GM12878 (cell line): Measurements from ENCODE around the gene NDOR1. TPM values are rescaled to one million over a fixed set of nuclear protein-coding genes. Genes with fewer than 3 reads are reported as not detected.

Experiments
- ATAC-seq: fragments of 200-7000 bp; cut with Tn5 transposase; 3 replicates; pipeline ENCODE4 v1.9.1; 2020; ENCODE audit warnings: mild to moderate bottlenecking, moderate library complexity
- BruUV-seq: library from RNA; stranded (reverse); fragments of 400-500 nt; replicated peaks from 2 replicates; lab custom pipeline; 2021; lab: Mats Ljungman, UMichigan
- CTCF ChIA-PET: fragments of 300-600 bp; sonication (Branson Sonifier 250); formaldehyde crosslinking; extraction: SDS; loops from one replicate; lab custom pipeline; 2021; ENCODE audit warnings: inconsistent platforms; lab: Yijun Ruan, JAX
- POLR2A ChIA-PET: fragments of 350-600 bp; formaldehyde crosslinking; extraction: SDS; loops from one replicate; lab custom pipeline; 2021; ENCODE audit warnings: inconsistent platforms; lab: Charles Lee
- RAD21 ChIA-PET: fragments of 300-600 bp; sonication (Branson Sonifier 250); formaldehyde crosslinking; loops from one replicate; lab custom pipeline; 2023; ENCODE audit warnings: antibody characterized with exemption; ENCODE audit not compliant: unreplicated experiment; lab: Charles Lee
- SMC1A ChIA-PET: fragments of 300-600 bp; sonication (Branson Sonifier 250); formaldehyde crosslinking; loops from one replicate; lab custom pipeline; 2023; ENCODE audit not compliant: unreplicated experiment, uncharacterized antibody; lab: Charles Lee
- DNase-seq: peaks from one replicate; pipeline ENCODE4 v3.0.0-alpha.2; 2011; ENCODE audit warnings: low read depth, low spot score
- FAIRE-seq: peaks from 3 replicates; lab custom pipeline; 2011; peaks lifted over from hg19 to GRCh38; lab: Jason Lieb, UNC
- H2AFZ ChIP-seq: 2 replicates; pipeline ENCODE4 v1.6.0; 2011; ENCODE audit warnings: low read depth, low read length, control low read depth; ENCODE audit not compliant: control insufficient read depth
- H3K27ac ChIP-seq: 2 replicates; pipeline ENCODE4 v1.5.1; 2011; ENCODE audit warnings: control low read depth; ENCODE audit not compliant: control insufficient read depth, insufficient read depth
- H3K27me3 ChIP-seq, 2 experiments: replicated peaks in 1 of 2; 2 replicates each; pipeline versions ENCODE4 v1.6.0 to v1.6.1; 2011; ENCODE audit warnings: low read length in 1 of 2; ENCODE audit not compliant: control insufficient read depth in 2 of 2, insufficient read depth in 2 of 2
- H3K36me3 ChIP-seq, 2 experiments: 2 replicates each; pipeline ENCODE4 v1.5.1; 2011; ENCODE audit warnings: low read length in 1 of 2; ENCODE audit not compliant: control insufficient read depth in 2 of 2, insufficient read depth in 2 of 2
- H3K4me1 ChIP-seq: 2 replicates; pipeline ENCODE4 v1.6.1; 2011; ENCODE audit warnings: mild to moderate bottlenecking, low read length, moderate library complexity, mixed read lengths; ENCODE audit not compliant: control insufficient read depth, insufficient read depth
- H3K4me2 ChIP-seq: 2 replicates; pipeline ENCODE4 v1.6.0; 2011; ENCODE audit warnings: control low read depth; ENCODE audit not compliant: control insufficient read depth, insufficient read depth
- H3K4me3 ChIP-seq: fragments of 200-600 bp; sonication (generic); 2 replicates; pipeline ENCODE4 v1.5.1; 2016
- H3K79me2 ChIP-seq: 2 replicates; pipeline ENCODE4 v1.6.0; 2011; ENCODE audit warnings: low read length; ENCODE audit not compliant: control insufficient read depth, insufficient read depth
- H3K9ac ChIP-seq: 2 replicates; pipeline ENCODE4 v1.8.0; 2011; ENCODE audit warnings: low read length, control low read depth, mixed read lengths; ENCODE audit not compliant: control insufficient read depth, insufficient read depth
- H3K9me3 ChIP-seq: replicated peaks from 3 replicates; pipeline ENCODE4 v1.5.1; 2011; ENCODE audit warnings: mild to moderate bottlenecking, low read length; ENCODE audit not compliant: control insufficient read depth, insufficient read depth
- H4K20me1 ChIP-seq: 2 replicates; pipeline ENCODE4 v1.6.0; 2011; ENCODE audit not compliant: control insufficient read depth, insufficient read depth
- BCL3 ChIP-seq: IDR thresholded peaks from 2 replicates; pipeline ENCODE4 v1.6.1; 2011; ENCODE audit warnings: borderline replicate concordance, low read depth, mild to moderate bottlenecking, moderate library complexity, low read length; ENCODE audit not compliant: insufficient read depth, poor library complexity, severe bottlenecking
- BMI1 ChIP-seq: fragments of 450-650 bp; IDR thresholded peaks from 2 replicates; pipeline ENCODE4 v1.6.1; 2016; ENCODE audit warnings: mild to moderate bottlenecking, moderate library complexity, borderline replicate concordance
- BRCA1 ChIP-seq: IDR thresholded peaks from 2 replicates; pipeline ENCODE4 v1.6.1; 2011; ENCODE audit warnings: low read depth, low read length, improper control_type of control experiment
- CHD1 ChIP-seq: IDR thresholded peaks from 2 replicates; pipeline ENCODE4 v1.6.1; 2012; ENCODE audit warnings: low read depth, low read length, improper control_type of control experiment
- CREB1 ChIP-seq: IDR thresholded peaks from 2 replicates; pipeline ENCODE4 v1.6.1; 2012; ENCODE audit warnings: low read depth, mild to moderate bottlenecking, inconsistent platforms
- HCFC1 ChIP-seq: fragments of 150-350 bp; IDR thresholded peaks from 2 replicates; pipeline ENCODE4 v1.6.1; 2014; ENCODE audit warnings: low read length
- HDAC2 ChIP-seq: fragments of 200-600 bp; sonication (generic); IDR thresholded peaks from 2 replicates; pipeline ENCODE4 v1.6.1; 2017
- NFYB ChIP-seq: IDR thresholded peaks from 2 replicates; pipeline ENCODE4 v1.6.1; 2011; ENCODE audit warnings: low read depth, mild to moderate bottlenecking, low read length, improper control_type of control experiment, moderate library complexity; ENCODE audit not compliant: insufficient read depth
- TCF3 ChIP-seq: IDR thresholded peaks from 2 replicates; pipeline ENCODE4 v1.6.1; 2012; ENCODE audit warnings: low read depth, mild to moderate bottlenecking, low read length, borderline replicate concordance; ENCODE audit not compliant: insufficient read depth
- ZNF207 ChIP-seq: fragments of 450-650 bp; IDR thresholded peaks from 2 replicates; pipeline ENCODE4 v1.6.1; 2014; ENCODE audit warnings: antibody characterized with exemption, mild to moderate bottlenecking, borderline replicate concordance
- WGBS: methylation state at CpG from one replicate; pipeline ENCODE4 v1.1.6; 2016; ENCODE audit warnings: low lambda C conversion rate; ENCODE audit not compliant: insufficient replicate concordance, insufficient coverage; ENCODE audit errors: missing lambda C conversion rate; 5-methylcytosine and 5-hydroxymethylcytosine counted together
- in situ Hi-C: fragments of 300-500 bp; cut with MboI; formaldehyde crosslinking; loops from 9 replicates; pipeline ENCODE4 v1.14.3; 2018; ENCODE audit warnings: mixed read lengths
- intact Hi-C: fragments of 100-400 bp; cut with micrococcal nuclease; formaldehyde crosslinking; loops from one replicate; pipeline ENCODE4 v1.14.2; 2022; ENCODE audit not compliant: unreplicated experiment
- polyA plus RNA-seq, 11 experiments: library from polyadenylated mRNA; depleted of rRNA in 4 of 11; unstranded in 6 of 11; stranded (reverse) in 5 of 11; fragments of >200 nt; fragmentation: Nextera tagmentation in 4 of 11; fragmentation: Illumina TruSeq in 1 of 11; extraction: Ambion mirVana in 4 of 11; extraction: Trizol in 1 of 11; gene quantifications; 1 replicate in 1 of 11; 2 replicates in 10 of 11; pipeline versions ENCODE4 v1.2.1 to v1.2.3, GENCODE V29; 2011 to 2016; ENCODE audit warnings: inconsistent platforms in 2 of 11, missing spikeins in 2 of 11, low read depth in 1 of 11
- total RNA-seq, 4 experiments: library from RNA; depleted of rRNA in 3 of 4; stranded (reverse); fragments of >200 nt in 3 of 4; fragmentation: Illumina TruSeq in 1 of 4; extraction: Trizol in 1 of 4; gene quantifications; 2 replicates each; pipeline versions ENCODE4 v1.2.1 to v1.2.3, GENCODE V29; 2013 to 2021
- TF ChIP-seq, protein P1 (sequence below): fragments of 450-650 bp; IDR thresholded peaks from 2 replicates; pipeline ENCODE4 v1.6.1; 2017; ENCODE audit warnings: antibody characterized with exemption, mild to moderate bottlenecking, moderate library complexity

The NDOR1 gene
- total and polyA plus RNA-seq, 10 of the 15 experiments (the other 5 are each of a cell fraction or from before 2014, with no cell fraction given): 0.04 to 32.9 (median 11.1) TPM

DNA sequence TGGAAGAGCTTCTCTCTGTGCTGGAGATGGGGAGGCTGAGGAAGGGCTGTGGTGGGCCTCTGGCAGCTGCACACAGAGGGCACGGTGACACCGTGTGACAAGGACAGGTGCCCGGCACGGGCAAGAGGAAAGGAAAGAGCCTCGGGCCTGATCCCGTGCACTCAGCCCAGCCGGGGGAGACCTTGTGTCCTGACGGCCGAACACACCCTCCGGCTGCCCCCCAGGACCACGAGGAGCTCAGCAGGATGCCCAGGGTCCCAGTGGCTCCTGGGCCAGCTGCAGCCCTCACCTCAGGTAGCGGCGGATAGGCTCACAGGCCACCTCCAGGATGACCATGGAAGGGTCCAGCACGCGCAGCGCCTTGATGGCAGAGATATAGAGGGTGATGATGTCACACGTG is 22.7 kb upstream of the NDOR1 start (continued):
- no peak for TF ChIP-seq ZNF207
- no peak for TF ChIP-seq NFYB
- no peak for TF ChIP-seq BCL3
- TF ChIP-seq HDAC2: no peak
- TF ChIP-seq, protein P1, sequence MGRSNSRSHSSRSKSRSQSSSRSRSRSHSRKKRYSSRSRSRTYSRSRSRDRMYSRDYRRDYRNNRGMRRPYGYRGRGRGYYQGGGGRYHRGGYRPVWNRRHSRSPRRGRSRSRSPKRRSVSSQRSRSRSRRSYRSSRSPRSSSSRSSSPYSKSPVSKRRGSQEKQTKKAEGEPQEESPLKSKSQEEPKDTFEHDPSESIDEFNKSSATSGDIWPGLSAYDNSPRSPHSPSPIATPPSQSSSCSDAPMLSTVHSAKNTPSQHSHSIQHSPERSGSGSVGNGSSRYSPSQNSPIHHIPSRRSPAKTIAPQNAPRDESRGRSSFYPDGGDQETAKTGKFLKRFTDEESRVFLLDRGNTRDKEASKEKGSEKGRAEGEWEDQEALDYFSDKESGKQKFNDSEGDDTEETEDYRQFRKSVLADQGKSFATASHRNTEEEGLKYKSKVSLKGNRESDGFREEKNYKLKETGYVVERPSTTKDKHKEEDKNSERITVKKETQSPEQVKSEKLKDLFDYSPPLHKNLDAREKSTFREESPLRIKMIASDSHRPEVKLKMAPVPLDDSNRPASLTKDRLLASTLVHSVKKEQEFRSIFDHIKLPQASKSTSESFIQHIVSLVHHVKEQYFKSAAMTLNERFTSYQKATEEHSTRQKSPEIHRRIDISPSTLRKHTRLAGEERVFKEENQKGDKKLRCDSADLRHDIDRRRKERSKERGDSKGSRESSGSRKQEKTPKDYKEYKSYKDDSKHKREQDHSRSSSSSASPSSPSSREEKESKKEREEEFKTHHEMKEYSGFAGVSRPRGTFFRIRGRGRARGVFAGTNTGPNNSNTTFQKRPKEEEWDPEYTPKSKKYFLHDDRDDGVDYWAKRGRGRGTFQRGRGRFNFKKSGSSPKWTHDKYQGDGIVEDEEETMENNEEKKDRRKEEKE: no peak
- no peak for TF ChIP-seq CREB1

- Histone ChIP-seq H3K9ac (no peak overlapping the region), H3K4me3 (no peak overlapping the region), H3K27ac (no peak overlapping the region), H3K79me2 (peaks cover 22% of the 10 kb centered on the region), H3K4me1 (peaks cover 15% of the 10 kb centered on the region), H4K20me1 (no peaks in the 10 kb centered on the region), H3K4me2 (no peak overlapping the region), H3K27me3 (no peaks in the 10 kb centered on the region), H2AFZ (no peak overlapping the region), H3K36me3 (peaks cover 7 to 28% of the 10 kb centered on the region in 2 experiments), H3K9me3 (no peaks in the 10 kb centered on the region)
- FAIRE-seq (no peak), DNase-seq (no peak), ATAC-seq (no peak)
- intact Hi-C loops: no loop called here
- POLR2A ChIA-PET: no interaction called here
- WGBS: 95% methylated on average over 26 of the region's 27 CpGs
- CTCF ChIA-PET: no interaction called here
- RAD21 ChIA-PET: no interaction called here
- in situ Hi-C loops: no loop called here
- TF ChIP-seq TCF3 (no peak), BMI1 (no peak), HCFC1 (no peak), CHD1 (no peak), BRCA1 (no peak)
- BruUV-seq: no TSS peak
- SMC1A ChIA-PET: no interaction called here
Measured at GRCh38 chr9:137183980-137184595, 21.4 kb upstream of the NDOR1 start.
